RPMI8226 (cell line): ENCODE results near the gene EXOSC2.

Experiments
- DNase-seq: peaks from one replicate; pipeline ENCODE4 v3.0.0-alpha.2; 2015

EXOSC2 gene, protein sequence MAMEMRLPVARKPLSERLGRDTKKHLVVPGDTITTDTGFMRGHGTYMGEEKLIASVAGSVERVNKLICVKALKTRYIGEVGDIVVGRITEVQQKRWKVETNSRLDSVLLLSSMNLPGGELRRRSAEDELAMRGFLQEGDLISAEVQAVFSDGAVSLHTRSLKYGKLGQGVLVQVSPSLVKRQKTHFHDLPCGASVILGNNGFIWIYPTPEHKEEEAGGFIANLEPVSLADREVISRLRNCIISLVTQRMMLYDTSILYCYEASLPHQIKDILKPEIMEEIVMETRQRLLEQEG

DNA sequence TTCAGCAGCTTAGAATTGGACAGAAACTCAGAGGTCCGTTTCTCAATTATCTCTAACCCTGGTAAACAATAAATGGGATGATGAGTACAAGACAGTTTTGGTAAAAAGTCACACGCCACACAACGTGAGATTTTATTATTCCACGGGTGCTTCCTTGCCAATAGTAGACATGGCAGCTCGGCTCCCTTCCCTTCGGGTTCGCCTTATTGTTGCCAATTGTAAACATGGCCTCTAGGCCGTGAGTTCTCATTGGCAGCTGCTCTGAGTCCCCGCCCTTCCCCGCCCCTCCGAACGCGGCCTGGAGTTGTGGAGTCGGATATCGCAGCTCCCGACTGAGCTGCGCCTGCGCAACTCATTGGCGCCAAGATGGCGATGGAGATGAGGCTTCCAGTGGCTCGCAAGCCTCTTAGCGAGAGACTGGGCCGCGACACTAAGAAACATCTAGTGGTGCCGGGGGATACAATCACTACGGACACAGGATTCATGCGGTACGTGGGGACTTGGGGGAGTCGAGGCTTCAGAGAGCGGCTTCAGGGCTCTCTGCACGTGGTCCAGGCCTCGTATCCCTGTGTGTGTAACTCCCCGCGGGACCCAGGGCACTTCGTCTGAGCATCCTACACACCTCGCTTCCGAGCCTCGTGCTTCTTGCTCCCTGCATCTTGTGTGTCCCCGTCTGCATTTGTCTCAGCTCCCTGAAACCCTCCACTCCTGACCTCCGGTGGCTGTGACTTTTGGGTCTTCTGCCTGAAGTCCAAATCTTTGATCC, at the start of gene EXOSC2:
EXOSC2 (plus strand) TSS at position 355 of the 766 bp plus-strand sequence; CDS start at position 367, 12 bp downstream.
- DNase-seq: peak; percentile 99

DNA sequence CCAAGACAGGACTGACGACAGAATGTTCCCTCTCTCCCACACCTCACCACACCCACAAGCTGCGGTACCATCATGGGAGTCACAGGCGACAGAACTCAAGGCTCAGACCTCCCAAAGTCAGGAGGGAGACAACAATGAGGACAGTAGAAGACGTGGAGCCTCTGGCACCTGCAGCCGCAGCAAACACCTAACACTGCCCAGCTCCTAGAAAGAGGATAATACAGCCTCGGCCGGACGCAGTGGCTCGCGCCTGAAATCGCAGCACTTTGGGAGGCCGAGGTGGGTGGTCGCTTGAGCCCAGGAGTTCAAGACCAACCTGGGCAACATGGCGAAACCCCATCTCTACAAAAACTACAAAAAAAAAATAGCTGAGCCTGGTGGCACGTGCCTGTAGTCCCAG, 42.4 kb upstream of the EXOSC2 start:
- no peak for DNase-seq

DNA sequence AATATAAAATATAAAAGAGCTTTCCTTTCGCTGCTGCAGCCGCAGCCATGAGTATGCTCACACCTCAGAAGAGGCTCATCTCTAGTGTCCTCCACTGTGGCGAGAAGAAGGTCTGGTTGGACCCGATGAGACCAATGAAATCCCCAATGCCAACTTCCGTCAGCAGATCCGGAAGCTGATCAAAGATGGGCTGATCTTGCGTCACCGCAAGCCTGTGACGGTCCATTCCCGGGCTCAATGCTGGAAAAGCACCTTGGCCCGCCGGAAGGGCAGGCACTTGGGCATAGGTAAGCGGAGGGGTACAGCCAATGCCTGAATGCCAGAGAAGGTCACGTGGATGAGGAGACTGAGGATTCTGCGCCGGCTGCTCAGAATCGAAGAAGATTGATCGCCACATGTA, 41.8 kb upstream of the EXOSC2 start:
- DNase-seq: no peak

DNA sequence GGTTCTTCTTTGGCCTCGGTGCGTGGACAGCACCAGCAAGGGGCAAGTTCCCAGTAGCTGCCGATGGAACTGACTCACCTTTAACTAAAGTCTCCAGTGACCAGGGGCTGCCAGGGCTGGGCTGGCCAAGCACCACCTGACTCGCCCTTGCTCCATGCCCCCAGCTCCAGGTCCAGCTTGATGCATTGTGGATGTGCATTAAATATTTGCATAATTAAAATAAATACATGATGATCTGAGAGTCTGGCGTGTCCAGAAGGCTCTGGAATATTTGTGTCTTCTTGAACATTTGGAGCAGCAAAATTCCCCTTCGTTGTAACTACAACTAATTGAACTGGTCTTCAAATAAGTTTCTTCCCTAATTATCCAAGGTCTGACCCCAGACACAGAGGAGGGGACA, 38.7 kb upstream of the EXOSC2 start:
- no peak for DNase-seq

DNA sequence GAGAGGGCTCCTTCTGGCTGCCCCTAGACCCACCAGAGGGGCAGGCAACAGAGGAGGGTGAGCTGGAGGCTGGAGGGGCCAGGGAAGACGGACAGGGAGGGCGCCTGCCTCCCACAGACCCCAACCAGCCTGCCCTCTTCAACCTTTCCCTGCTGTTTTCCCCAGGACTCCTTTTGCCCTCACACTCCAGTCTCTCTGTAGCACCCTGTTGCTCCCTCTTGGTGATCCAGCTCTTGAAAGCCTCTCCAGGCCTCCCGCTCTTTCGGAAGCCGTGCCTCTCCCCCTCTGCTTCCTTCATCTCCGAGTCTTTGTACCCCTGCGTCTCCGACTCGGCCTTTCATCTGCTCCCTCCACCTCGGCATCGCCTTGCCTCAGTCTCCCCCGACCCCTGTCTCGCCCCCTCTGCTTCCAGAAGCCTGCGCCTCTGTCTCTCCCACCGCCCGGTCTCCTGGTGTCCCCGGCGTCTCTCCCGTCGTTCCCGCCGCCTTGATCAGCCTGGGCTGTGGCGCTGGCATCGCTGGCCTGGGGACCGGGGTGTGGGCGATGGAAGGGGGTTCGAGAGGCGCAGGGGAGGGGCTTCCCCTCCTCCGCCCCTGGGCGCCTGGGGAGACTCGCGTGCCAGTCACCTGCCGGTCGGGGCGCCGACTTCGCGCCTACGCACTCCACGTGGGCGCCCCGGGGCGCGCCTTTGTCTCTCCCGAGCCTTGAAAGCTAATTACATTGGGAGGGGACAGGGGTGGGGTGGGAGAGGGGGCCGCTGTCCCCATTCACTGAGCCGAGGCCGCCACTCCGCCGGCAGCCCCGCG, 34.5 kb upstream of the EXOSC2 start:
- DNase-seq: no peak

DNA sequence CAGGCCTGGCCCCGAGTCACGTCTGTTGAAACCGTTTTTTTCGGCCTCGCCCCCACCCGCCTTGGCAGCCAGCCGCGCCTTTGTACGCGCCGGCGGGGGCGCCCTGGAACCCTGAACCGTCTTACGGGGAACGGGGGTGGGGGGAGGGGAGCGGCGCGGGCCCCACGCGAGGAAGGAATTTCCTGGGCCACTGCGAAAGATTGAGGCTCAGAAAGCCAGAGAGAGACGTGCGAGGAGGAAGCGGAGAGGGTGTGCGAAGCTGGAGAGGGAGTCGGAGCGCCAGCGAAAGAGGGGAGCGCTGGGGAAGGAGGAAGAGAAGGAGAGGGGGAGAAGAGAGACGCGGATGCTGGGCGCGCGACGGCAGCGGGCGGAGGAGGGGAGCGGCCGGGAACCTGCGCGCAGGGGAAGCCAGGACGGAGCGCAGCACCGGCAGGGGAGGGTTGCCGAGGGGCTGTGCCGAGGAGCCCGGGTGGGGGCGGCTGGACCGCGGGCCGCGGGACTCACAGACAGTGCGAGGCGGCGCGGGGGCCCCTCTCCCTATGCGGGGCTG, 33.8 kb upstream of the EXOSC2 start:
- no peak for DNase-seq

DNA sequence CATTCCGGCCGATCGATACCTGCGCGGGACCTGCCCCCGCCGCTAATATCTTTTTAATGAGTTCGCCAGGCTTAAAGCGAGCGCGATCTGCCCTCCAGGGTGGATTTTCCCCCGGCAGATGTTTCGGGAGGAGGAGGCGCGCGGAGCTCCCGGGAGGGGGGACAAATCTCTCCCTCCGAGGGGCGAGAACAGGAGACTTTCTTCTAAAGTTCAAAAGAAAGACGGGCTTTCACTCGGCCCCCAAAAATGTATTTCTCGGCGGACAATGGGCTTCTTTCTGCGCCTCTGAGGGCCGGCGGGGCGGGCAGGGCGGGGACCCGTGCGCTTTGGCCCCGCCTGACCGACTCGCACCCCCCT, 33.3 kb upstream of the EXOSC2 start:
- DNase-seq: no peak

DNA sequence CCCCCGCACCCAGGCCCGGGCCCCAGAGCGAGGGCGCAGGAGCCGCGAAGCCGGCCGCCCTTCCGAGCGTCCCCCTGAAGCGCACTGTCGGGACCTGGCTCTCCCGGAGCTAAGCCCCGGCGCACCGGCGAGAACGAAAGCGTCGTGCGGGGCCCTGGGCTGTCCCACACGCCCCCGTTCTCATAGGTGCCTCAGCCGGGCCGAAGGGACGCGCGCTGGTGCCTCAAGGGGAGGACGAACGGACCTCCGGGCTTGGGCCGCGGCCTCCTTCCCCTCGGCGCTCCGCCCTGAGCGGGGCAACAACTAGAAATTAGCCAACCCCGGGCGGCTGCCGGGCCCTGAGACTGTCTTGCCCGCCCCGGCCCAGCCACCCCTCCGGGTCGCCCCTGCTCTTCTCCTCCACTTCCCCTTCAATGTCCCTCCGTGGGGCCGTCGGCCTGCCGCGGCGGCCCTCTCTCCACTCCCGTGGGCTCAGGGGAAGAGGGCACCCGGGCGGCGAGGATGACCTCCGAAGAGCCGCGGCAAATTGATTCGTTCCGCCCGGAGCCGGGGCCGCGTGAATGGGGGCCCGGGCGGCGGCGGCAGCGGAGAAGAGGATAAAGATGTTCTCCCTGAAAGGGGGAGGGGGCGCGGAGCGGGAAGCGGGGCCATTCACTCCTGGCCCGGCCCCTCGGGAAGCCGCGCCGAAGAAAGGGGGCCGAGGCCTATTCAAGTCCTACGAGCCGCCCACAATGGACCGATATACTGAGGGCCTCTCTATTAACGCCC, 32.7 kb upstream of the EXOSC2 start:
- no peak for DNase-seq

DNA sequence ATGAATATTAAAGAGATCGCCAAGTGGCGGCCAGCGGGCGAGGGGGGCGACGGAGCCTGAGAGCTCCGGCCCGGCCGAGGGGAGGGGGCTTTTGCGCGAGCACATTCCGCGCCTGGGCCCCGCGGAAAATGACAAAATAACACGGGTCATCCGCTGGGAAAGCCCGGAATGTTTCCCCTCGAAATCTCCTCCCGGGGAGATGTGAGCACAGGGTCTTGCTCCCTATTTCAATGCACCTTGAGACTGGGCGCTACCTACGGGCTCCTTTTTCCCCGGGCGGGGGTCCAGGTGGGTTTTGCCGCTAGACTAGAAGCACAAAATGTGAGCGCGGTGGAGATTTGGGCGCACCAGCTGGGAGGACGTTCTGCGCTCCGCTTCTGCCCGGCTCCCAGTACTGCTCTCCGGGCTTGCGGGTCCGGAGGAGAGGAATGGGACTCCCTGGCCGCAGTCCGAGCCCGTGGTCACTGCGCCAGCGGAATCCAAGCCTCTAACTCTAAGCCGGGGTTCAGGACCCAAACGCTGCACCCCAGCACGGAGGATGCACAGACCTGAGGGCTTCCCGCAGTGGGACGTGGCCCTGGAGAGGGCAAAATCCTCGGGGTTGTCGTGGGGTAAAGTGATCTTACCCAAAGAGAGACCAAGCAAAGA, 32.0 kb upstream of the EXOSC2 start:
- no peak for DNase-seq

DNA sequence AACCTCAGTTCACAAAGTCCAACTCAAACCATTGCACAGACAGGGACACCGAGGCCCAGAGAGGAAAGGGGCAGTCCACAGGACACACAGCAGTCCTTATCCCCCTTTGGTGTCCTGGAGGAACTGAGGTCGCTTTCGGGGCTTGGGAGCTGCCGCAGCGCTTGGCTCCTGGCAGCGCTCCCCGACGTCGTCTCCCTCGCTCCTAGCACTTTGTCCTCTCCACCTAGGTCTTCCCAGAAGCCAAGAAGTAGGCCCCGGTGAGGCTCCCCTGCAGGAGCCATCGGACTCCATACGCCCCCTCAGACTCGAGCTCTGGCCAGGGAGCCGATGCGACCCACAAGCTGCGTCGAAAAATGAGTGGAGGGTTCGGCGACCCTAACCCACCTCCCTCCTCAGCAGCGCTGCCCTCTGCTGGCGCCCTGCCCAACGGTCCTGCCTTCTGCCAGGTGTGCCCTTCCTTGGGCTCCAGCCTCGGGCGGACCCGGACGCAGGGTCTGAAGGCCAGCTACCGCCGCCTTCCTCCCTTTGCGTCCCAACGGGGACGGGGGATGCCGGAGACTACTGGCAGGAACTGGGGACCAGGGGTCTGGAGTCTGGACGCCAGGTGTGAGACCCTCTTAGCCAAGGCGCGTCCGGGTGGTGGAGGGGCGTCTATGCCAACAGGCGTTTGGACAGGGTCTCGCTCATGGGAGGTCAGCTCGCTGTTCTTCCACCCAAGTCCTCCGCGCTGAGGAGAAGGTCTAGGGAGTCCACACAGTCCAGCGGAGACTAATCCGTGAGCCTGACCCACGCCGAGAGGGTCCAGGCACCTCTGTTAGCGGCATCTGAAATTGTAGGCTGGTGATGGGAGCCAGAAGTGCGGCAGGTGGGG, 31.2 kb upstream of the EXOSC2 start:
- no peak for DNase-seq

DNA sequence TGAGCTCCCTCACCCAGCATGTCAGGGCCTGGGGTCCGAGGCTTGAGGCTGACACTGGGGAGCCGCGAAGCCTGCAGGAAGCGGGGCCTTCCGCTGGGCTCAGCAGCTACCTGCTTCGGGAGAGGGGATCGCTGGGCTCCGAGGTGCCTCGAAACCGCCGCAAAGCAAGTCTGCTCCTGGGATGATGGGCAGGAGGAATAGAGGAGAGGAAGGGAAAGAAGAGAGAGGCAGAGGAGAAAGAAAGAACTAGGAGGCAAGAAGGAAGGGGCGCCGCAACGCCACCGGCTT, 30.7 kb upstream of the EXOSC2 start:
- DNase-seq: no peak

DNA sequence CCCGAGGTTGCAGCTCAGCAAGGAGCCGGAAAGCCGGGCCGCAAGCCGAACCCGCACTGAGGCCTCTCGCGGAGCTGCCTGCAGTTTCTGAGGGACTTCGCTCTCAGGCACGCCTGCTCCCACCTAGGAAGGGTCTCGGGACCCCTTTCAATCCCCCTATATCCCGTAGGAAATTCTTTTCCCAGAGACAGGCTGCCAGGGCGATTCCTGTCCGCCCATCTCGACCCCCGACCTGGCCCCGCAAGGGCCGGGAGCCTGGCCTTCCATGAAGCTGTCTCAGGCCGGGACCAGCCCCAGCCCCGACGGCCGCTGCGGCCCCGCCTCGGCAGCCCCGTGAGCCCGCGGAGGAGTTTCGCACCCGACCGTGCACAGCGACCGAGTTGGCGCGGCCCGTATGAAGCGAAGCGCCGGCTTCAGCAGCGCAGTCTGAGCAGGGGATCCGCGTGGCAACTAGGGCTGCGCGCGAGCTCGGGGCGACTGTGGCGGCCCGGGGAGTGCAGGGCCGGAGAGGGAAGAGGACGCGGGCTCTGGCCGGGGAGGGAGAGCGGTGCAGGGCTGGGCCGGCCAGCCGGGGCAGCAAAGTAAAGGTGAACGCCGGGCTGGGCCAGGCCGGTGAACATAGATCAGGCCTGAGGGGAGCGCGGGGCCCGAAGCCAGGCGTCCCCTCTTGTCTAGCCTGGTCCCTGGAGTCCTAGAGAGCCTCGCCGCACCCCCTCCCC, 30.2 kb upstream of the EXOSC2 start:
- DNase-seq: peak; percentile 44

DNA sequence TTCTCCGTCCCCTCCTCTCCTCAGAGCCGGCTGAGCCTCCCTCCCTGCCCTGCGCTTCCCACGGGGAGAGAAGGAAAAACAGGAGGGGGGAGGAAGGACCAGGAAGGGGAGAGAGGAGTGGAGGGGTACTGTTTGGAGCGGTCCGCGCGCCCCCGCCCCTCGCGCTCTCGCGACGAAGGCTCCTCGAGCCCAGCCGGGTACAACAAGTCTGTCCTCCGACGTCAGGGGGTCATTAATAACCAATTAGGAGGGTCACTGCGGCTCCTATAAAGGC, 29.7 kb upstream of the EXOSC2 start:
- no peak for DNase-seq

DNA sequence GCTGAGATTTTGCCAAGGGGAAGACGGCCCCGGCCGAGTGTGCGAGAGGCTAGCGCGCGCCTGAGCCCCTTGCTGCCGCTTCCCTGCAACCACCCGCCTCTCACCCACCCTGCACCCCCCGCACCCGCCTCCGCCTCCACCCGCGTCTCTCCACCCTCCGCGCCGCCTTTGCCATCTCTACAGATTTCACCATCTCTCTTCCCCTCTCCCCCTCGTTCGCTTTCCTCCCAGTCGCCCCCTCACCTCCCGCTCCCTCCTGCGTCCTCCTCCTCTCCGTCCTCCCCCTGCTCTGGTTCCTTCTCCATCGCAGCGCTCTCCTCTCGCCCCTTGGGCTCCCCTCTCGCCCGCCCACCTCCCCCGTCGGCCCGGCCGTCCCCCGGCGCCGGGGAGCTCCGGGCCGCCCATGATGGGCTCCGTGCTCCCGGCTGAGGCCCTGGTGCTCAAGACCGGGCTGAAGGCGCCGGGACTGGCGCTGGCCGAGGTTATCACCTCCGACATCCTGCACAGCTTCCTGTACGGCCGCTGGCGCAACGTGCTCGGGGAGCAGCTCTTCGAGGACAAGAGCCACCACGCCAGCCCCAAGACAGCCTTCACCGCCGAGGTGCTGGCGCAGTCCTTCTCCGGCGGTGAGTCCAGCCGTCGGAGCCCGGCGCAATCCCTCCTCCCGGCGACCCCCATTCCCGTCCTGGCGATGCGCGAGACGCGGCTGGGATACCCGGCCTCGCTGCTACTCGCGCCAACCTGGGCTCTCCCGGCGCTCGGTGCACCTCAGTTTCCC, 29.1 kb upstream of the EXOSC2 start, which contains the start of gene PRDM12:
PRDM12 (plus strand) TSS at position 344 of the 778 bp plus-strand sequence; CDS start at position 404, 60 bp downstream.
- DNase-seq: no peak

DNA sequence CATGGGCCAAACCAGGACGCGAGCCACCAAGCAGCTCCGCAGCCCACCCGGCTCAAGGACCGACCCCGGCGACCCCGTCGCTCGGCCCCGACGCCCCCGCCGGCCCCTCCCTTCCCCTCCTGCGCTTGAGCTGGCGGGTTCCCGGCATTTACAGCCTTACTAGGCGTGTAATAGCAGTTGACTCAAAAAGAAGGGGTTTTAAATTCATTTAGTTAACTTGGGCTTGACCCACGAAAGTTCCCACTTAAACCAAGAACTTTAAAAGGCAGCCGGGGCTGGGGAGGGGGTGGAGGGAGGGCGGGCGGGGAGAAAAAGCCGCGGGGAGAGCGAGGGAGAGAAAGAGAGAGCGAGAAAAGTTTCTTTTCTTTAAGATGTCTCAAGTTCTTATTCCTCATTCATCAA, 28.6 kb upstream of the EXOSC2 start:
- DNase-seq: no peak

DNA sequence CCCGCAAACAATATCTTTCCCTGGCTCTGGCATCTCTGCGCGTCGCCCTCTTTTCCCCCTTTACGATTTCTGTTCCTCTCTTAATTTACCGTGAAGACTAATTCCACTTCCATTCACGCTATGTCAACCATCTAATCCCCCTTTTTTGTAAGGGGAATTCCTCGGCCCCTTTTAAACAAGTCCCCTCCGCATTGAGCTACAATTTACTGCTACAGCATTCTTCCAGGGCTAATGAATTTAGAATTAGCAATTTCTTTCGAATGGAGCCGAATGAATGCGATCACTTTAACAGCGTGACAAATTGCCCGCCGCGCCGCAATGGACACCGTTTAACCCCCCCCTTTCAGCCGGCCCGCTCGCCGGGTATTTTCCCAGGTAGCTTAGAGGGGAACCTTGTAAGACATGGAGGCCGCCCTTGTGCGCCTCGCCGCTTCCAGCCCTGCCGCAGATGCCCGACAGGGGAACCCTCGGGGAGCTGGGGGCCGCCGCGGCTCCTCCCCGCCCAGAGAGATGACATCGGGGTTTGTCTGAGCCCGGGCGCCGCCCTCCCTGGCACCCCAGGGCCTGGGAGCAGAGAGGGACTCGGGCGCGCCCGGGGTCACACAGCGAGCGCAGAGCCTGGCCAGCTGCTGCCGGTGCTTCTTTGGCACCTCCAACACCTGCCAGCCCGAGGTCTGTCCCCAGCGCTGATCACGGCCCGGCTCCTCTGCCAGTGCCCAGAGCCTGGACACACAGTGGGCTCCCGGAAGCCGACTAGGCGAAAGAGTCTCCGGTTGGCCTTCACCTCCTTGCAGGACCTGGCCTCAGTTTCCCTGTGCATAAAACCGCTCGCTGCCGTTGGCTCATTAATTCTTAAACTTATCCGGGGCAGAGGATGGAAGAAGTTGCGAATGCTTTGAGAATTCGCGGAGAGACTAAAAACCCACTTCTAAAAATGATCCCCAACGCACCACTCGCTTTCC, 27.9 kb upstream of the EXOSC2 start:
- DNase-seq: no peak

DNA sequence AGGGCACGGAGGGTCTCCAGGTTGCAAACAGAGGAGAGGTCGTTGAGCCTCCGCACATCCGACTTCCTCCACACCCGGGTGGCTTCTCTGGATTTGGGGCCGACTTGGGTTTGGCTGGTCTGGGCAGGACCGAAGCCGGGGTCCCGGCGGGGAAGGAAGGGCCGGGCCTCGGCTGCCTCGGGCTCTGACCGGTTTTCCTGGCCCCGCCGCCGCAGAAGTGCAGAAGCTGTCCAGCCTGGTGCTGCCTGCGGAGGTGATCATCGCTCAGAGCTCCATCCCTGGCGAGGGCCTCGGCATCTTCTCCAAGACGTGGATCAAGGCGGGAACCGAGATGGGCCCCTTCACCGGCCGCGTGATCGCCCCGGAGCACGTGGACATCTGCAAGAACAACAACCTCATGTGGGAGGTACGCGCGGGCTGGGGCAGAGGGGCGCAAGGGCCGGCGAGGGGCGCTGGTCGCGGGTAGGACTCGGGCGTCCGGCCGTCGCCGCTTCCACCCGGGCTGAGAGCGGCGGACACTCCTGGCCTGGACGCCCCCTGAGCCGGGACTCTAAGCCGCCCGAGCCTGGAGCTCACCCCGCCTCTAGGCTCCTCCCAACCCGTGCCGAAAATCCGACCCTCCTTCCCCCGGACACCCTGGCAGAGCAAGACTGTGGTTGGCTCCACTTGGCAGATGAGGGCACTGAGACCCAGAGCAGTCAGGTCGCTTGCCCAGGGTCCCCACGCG, 27.0 kb upstream of the EXOSC2 start:
- no peak for DNase-seq

DNA sequence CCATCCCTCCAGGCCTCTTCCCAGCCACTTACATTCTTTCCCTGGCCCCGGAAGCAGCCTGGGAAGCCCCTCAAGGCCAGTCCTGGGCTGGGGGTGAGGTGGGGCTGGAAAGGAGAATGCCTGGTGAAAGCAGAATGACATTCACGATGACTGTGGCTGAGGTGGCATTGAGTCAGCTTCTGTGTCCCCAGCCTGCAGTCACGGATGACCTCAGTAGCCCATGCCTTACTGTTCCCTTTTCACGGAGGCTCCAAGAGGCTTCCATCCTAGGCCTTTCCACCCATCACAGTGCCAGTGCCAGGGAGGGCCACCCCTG, 26.5 kb upstream of the EXOSC2 start:
- no peak for DNase-seq
